VCaP (cell line): ENCODE data around the gene FXYD5.

Experiments
- H3K27ac ChIP-seq: fragments of 450-650 bp; 2 replicates; pipeline ENCODE4 v1.5.1; 2017
- TF ChIP-seq, protein P1 (sequence below): fragments of 450-650 bp; conservative IDR thresholded peaks from 2 replicates; pipeline ENCODE4 v1.5.1; 2017; ENCODE audit warnings: mild to moderate bottlenecking, moderate library complexity

The FXYD5 gene

GRCh38 chr19:35134601-35135242, 19.8 kb upstream of the FXYD5 start, which contains the start of gene LGI4:
LGI4 (minus strand) TSS chr19:35135059; CDS start chr19:35134680, 379 bp downstream.
- no peak within 1 kb of the TSS for H3K27ac ChIP-seq
- TF ChIP-seq, protein P1, sequence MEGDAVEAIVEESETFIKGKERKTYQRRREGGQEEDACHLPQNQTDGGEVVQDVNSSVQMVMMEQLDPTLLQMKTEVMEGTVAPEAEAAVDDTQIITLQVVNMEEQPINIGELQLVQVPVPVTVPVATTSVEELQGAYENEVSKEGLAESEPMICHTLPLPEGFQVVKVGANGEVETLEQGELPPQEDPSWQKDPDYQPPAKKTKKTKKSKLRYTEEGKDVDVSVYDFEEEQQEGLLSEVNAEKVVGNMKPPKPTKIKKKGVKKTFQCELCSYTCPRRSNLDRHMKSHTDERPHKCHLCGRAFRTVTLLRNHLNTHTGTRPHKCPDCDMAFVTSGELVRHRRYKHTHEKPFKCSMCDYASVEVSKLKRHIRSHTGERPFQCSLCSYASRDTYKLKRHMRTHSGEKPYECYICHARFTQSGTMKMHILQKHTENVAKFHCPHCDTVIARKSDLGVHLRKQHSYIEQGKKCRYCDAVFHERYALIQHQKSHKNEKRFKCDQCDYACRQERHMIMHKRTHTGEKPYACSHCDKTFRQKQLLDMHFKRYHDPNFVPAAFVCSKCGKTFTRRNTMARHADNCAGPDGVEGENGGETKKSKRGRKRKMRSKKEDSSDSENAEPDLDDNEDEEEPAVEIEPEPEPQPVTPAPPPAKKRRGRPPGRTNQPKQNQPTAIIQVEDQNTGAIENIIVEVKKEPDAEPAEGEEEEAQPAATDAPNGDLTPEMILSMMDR, result no peak

DNA sequence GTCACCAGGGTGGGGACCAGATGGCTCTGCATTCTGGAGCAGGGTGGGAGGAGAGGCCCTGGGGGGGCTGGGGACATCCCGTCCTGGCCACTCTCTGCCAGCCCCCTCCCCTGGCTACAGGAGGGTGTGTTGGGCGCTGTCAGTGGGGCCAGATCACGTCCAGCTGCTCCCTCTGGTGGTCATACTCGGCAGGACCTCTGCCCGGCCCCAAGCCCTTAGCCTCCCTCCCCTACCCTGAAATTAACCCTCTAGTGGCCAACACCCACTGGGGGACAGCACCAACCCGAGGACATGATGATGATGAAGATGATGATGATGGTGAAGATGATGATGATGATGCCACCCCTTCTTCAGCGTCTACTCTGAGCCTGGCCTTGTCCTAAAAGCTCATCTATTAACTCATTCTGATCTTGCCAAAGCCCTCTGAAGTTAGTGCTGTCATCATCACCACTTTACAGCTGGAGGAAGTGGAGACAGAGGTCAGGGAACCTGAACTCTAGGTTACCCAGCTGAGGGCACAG, 19.1 kb upstream of the FXYD5 start:
- TF ChIP-seq, protein P1, result peak; percentile 96

GRCh38 chr19:35136231-35136630, 18.3 kb upstream of the FXYD5 start:
- TF ChIP-seq, protein P1, result no peak
- no peak overlapping the region for H3K27ac ChIP-seq

More for the DNA sequence above, 19.1 kb upstream of the FXYD5 start:
- H3K27ac ChIP-seq, result no peak overlapping the region

- TF ChIP-seq, protein P1, result no peak
- H3K27ac ChIP-seq, result no peak overlapping the region
Observed at GRCh38 chr19:35136977-35137702, 17.4 kb upstream of the FXYD5 start.

- no peak within 1 kb of the TSS for H3K27ac ChIP-seq
- TF ChIP-seq, protein P1, result no peak
Observed at GRCh38 chr19:35138305-35138892, 16.1 kb upstream of the FXYD5 start, which contains the start of gene FXYD1. FXYD1 (plus strand) TSS chr19:35138824; CDS start chr19:35140080, 1,256 bp downstream.

DNA sequence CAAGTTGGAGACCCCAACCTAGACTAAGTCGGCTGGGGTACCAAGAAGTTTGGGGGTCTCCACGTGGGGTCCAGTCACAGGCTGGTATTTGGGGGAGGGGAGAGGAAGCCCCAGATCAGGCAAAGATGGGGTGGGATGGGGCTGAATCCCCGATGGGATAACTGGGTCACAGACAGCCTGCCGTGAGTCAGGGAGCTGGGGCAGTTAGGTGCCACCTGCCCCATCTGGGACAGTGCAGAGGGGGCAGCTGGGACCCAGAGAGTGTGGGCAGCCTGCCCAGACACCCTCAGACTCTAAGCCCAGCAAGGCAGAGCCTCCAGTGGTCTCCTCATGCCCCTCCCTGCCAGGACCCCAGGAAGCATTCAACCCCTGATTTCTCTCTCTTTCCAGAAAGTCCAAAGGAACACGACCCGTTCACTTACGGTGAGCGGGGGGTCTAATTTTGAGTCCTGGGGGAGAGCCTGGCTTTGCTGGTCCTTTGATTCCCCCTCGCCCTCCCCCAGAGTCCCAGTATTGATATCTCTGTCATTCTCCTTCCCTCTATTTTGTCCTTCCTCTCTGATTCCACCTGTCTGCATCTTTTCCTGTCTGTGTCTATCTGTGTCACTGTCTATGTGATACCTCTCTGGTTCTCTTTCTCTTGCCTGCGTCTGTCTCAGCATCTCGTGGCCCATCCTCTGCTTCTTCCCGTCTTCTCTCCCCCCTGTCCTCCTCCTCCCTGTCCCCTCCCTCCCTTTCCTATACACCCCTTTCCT, 14.2 kb upstream of the FXYD5 start:
- TF ChIP-seq, protein P1, result no peak
- no peak overlapping the region for H3K27ac ChIP-seq
